GM21528 (cell line): Measurements from ENCODE around the gene RASAL1.
A peak's percentile ranks its signal among the peaks of the same experiment; 100 is the strongest.

Experiments used
- ATAC-seq: cut with Tn5 transposase; IDR thresholded peaks from one replicate; pipeline ENCODE4 v1.9.1; 2021; ENCODE audit warnings: mild to moderate bottlenecking, moderate library complexity; ENCODE audit not compliant: unreplicated experiment, low FRiP score

The RASAL1 gene

GRCh38 chr12:113163030-113163360 lies 27.4 kb upstream of the RASAL1 start:
- no peak for ATAC-seq

GRCh38 chr12:113162102-113163029 lies 26.8 kb upstream of the RASAL1 start:
- ATAC-seq, result no peak

GRCh38 chr12:113161415-113162016 lies 26.0 kb upstream of the RASAL1 start:
- no peak for ATAC-seq

GRCh38 chr12:113159937-113160336 lies 24.4 kb upstream of the RASAL1 start:
- ATAC-seq, result no peak

- ATAC-seq, result no peak
Measured at GRCh38 chr12:113158439-113159203, 23.1 kb upstream of the RASAL1 start.

GRCh38 chr12:113157218-113157859 lies 21.8 kb upstream of the RASAL1 start:
- ATAC-seq, result no peak

- ATAC-seq, result no peak
Measured at GRCh38 chr12:113155646-113156045, 20.1 kb upstream of the RASAL1 start.

- no peak for ATAC-seq
Measured at GRCh38 chr12:113155060-113155459, 19.5 kb upstream of the RASAL1 start.

GRCh38 chr12:113154351-113154973 lies 18.9 kb upstream of the RASAL1 start:
- no peak for ATAC-seq

GRCh38 chr12:113152835-113153814 lies 17.6 kb upstream of the RASAL1 start:
- ATAC-seq, result peak; percentile 67

GRCh38 chr12:113152196-113152834 lies 16.8 kb upstream of the RASAL1 start:
- no peak for ATAC-seq

GRCh38 chr12:113151655-113152054 lies 16.1 kb upstream of the RASAL1 start:
- ATAC-seq, result no peak

GRCh38 chr12:113149361-113150150 lies 14.0 kb upstream of the RASAL1 start, which contains the start of gene CFAP73:
CFAP73 (plus strand) TSS chr12:113149724; CDS start chr12:113149858, 134 bp downstream.
- ATAC-seq, result no peak

GRCh38 chr12:113146999-113147398 lies 11.4 kb upstream of the RASAL1 start:
- ATAC-seq, result no peak

- no peak for ATAC-seq
Measured at GRCh38 chr12:113145720-113146551, 10.4 kb upstream of the RASAL1 start.

- no peak for ATAC-seq
Measured at GRCh38 chr12:113144806-113145205, 9.2 kb upstream of the RASAL1 start.

- no peak for ATAC-seq
Measured at GRCh38 chr12:113143959-113144358, 8.4 kb upstream of the RASAL1 start.
